ENCODE results near the gene PALD1. TPM values are rescaled to one million over a fixed set of nuclear protein-coding genes. Genes with fewer than 3 reads are reported as not detected.

Gene PALD1
- total RNA-seq, 2 experiments from 2014 or later, result 0.41 to 0.48 TPM

- CTCF ChIA-PET, result interaction anchor here (0.7 to 4.1 kb wide), 40 partner anchors 14 to 415 kb away, joined by 3 to 41 read pairs (median 4); partner anchors contain the start of gene NODAL
- DNase-seq, result peak; percentile 62
- H3K27ac Mint-ChIP-seq, result no peak overlapping the region
Measured at GRCh38 chr10:70461397-70462348, 16.9 kb upstream of the PALD1 start.

GRCh38 chr10:70462349-70462984 lies 16.1 kb upstream of the PALD1 start:
- H3K36me3 Mint-ChIP-seq, result no peaks in the 10 kb centered on the region
- CTCF ChIA-PET, result interaction anchor here (1.0 to 4.1 kb wide), 18 partner anchors 13 to 346 kb away, joined by 3 to 41 read pairs (median 6); no protein-coding TSS in a partner anchor
- H3K27ac Mint-ChIP-seq, result no peak overlapping the region
- intact Hi-C loops (cut with micrococcal nuclease), result loop anchor here (5.0 kb wide), 1 partner anchor 420 kb away; no protein-coding TSS in a partner anchor
- no peaks in the 10 kb centered on the region for H3K9me3 Mint-ChIP-seq
- POLR2A ChIA-PET, result no interaction called here
- peaks cover 2% of the 10 kb centered on the region for H3K4me1 Mint-ChIP-seq (ENCODE audit: low read depth)
- H3K4me3 Mint-ChIP-seq, result no peak overlapping the region
- peaks cover 27% of the 10 kb centered on the region for H3K27me3 Mint-ChIP-seq
- no peak for DNase-seq

More at GRCh38 chr10:70461397-70462348, 16.9 kb upstream of the PALD1 start:
- POLR2A ChIA-PET, result interaction anchor here (0.6 kb wide), 1 partner anchor 233 kb away, joined by 3 read pairs; no protein-coding TSS in a partner anchor
- Mint-ChIP-seq H3K9me3 (no peaks in the 10 kb centered on the region), H3K4me1 (ENCODE audit: low read depth) (peaks cover 2% of the 10 kb centered on the region), H3K36me3 (no peaks in the 10 kb centered on the region), H3K27me3 (peaks cover 28% of the 10 kb centered on the region), H3K4me3 (no peak overlapping the region)
- intact Hi-C loops (cut with micrococcal nuclease), result loop anchor here (1.0 to 5.0 kb wide), 3 partner anchors 79 to 421 kb away; no protein-coding TSS in a partner anchor

DNA sequence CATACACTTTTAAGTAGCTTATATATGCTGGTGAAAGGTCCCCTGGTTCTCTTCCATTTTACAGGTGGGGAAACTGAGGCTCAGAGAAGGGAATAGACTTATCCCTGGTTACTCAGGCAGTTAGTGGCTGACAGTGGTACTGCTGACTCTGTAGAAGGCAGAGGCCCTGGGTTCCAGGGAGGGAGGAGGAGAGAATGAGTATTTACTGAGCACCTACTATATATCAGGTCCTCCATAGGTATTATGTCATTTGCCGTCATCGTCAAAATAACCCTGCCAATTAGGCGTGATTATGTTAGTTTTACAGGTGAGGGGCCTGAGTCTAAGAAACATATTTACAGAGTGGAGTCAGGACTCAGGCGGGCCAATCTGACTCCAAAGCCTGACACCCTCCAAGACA lies 13.3 kb upstream of the PALD1 start:
- Mint-ChIP-seq H3K36me3 (no peaks in the 10 kb centered on the region), H3K4me3 (no peak overlapping the region), H3K9me3 (no peaks in the 10 kb centered on the region), H3K27ac (no peak overlapping the region), H3K4me1 (ENCODE audit: low read depth) (no peaks in the 10 kb centered on the region), H3K27me3 (peaks cover 10% of the 10 kb centered on the region)
- CTCF ChIA-PET, result no interaction called here
- intact Hi-C loops (cut with micrococcal nuclease), result no loop called here
- no peak for DNase-seq
- POLR2A ChIA-PET, result no interaction called here

GRCh38 chr10:70465832-70466231 lies 12.7 kb upstream of the PALD1 start:
- H3K27ac Mint-ChIP-seq, result no peak overlapping the region
- no peak for DNase-seq
- ChIA-PET CTCF (no interaction called here), POLR2A (no interaction called here)
- no peak overlapping the region for H3K4me3 Mint-ChIP-seq
- intact Hi-C loops (cut with micrococcal nuclease), result no loop called here
- H3K36me3 Mint-ChIP-seq, result no peaks in the 10 kb centered on the region
- H3K9me3 Mint-ChIP-seq, result no peaks in the 10 kb centered on the region
- H3K4me1 Mint-ChIP-seq (ENCODE audit: low read depth), result no peaks in the 10 kb centered on the region
- peaks cover 7% of the 10 kb centered on the region for H3K27me3 Mint-ChIP-seq

GRCh38 chr10:70466951-70467350 lies 11.6 kb upstream of the PALD1 start:
- Mint-ChIP-seq H3K4me1 (ENCODE audit: low read depth) (no peaks in the 10 kb centered on the region), H3K27me3 (peaks cover 3% of the 10 kb centered on the region), H3K9me3 (no peaks in the 10 kb centered on the region), H3K4me3 (no peak overlapping the region), H3K36me3 (no peaks in the 10 kb centered on the region), H3K27ac (no peak overlapping the region)
- ChIA-PET POLR2A (no interaction called here), CTCF (no interaction called here)
- intact Hi-C loops (cut with micrococcal nuclease), result no loop called here
- DNase-seq, result no peak

DNA sequence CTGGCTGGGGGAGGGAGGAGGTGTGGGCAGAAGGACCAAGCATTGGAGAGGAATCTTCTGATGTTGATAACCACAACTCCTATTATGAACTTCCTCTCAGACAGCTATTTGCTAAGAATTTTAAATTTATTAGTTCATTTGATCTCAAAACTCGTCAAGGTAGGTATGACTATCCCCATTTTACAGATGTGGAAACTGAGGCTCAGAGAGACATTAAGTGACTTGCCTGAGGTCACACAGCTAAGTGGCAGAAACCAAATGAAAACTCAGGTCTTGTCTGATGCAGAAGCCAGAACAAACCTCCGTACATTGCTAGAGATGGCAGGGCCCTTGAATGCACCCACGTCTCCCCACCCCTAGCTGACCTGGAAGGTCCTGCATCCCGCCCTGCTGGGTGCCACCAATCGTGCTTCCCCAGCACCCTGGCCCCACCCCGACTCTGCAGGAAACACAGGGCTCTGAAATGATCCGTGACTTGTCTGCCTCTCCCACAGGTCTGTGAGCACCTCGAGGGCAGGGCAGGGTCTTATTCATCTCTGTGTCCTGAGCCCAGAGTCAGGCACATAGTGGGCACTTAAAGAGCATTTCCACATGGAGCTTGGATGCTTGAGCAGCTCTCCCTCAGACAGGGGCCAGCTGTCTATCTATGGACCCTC lies 5.6 kb upstream of the PALD1 start:
- Mint-ChIP-seq H3K36me3 (no peaks in the 10 kb centered on the region), H3K27ac (no peak overlapping the region), H3K4me1 (ENCODE audit: low read depth) (peaks cover 12% of the 10 kb centered on the region), H3K4me3 (no peak overlapping the region), H3K27me3 (peaks cover 11% of the 10 kb centered on the region), H3K9me3 (no peaks in the 10 kb centered on the region)
- intact Hi-C loops (cut with micrococcal nuclease), result no loop called here
- CTCF ChIA-PET, result no interaction called here
- no peak for DNase-seq
- POLR2A ChIA-PET, result no interaction called here

DNA sequence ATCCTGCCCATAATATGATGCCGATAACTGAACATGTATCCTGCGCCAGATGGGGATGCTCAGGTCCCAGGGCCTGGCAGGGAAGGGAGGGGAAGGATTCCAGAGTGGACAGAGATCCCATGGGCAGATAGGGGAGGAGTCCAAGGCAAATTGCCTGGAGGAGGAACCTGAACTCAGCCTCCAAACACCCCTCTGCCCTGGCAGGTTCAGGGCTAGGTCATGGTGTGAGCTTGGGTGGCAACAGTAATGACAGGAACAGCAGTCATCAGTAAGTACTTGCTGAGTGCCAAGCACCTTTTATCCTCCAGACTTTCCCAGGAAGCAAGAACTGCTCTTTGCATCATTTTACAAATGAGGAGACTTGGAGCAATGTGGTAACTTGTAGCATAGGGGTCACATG lies 3.8 kb upstream of the PALD1 start:
- CTCF ChIA-PET, result interaction anchor here (1.1 to 4.8 kb wide), 2 partner anchors 13 to 20 kb away, joined by 3 to 23 read pairs; no protein-coding TSS in a partner anchor

GRCh38 chr10:70475661-70476060 lies 2.9 kb upstream of the PALD1 start:
- Mint-ChIP-seq H3K27ac (peak overlapping the region; percentile 24), H3K9me3 (no peaks in the 10 kb centered on the region), H3K36me3 (no peaks in the 10 kb centered on the region), H3K27me3 (peaks cover 10% of the 10 kb centered on the region), H3K4me1 (ENCODE audit: low read depth) (peaks cover 30% of the 10 kb centered on the region), H3K4me3 (no peak overlapping the region)
- ChIA-PET POLR2A (no interaction called here), CTCF (interaction anchor here (1.1 to 4.8 kb wide), 2 partner anchors 14 to 19 kb away, joined by 3 to 23 read pairs; no protein-coding TSS in a partner anchor)
- DNase-seq, result no peak
- intact Hi-C loops (cut with micrococcal nuclease), result loop anchor here (5.0 kb wide), 2 partner anchors 73 to 342 kb away; partner anchors contain the start of genes EIF4EBP2 and SGPL1

More for the DNA sequence above, 3.8 kb upstream of the PALD1 start:
- no peak overlapping the region for H3K4me3 Mint-ChIP-seq
- no peak for DNase-seq
- POLR2A ChIA-PET, result no interaction called here
- peaks cover 21% of the 10 kb centered on the region for H3K4me1 Mint-ChIP-seq (ENCODE audit: low read depth)
- peaks cover 8% of the 10 kb centered on the region for H3K27me3 Mint-ChIP-seq
- H3K36me3 Mint-ChIP-seq, result no peaks in the 10 kb centered on the region
- intact Hi-C loops (cut with micrococcal nuclease), result loop anchor here (5.0 kb wide), 2 partner anchors 72 to 343 kb away; partner anchors contain the start of genes EIF4EBP2 and SGPL1
- no peaks in the 10 kb centered on the region for H3K9me3 Mint-ChIP-seq
- no peak overlapping the region for H3K27ac Mint-ChIP-seq

GRCh38 chr10:70476249-70477035 lies 2.1 kb upstream of the PALD1 start:
- Mint-ChIP-seq H3K27ac (no peak overlapping the region), H3K36me3 (no peaks in the 10 kb centered on the region), H3K4me1 (ENCODE audit: low read depth) (peaks cover 32% of the 10 kb centered on the region), H3K4me3 (no peak overlapping the region), H3K27me3 (peaks cover 10% of the 10 kb centered on the region), H3K9me3 (no peaks in the 10 kb centered on the region)
- DNase-seq, result no peak
- intact Hi-C loops (cut with micrococcal nuclease), result loop anchor here (5.0 kb wide), 2 partner anchors 74 to 341 kb away; partner anchors contain the start of genes EIF4EBP2 and SGPL1
- CTCF ChIA-PET, result interaction anchor here (1.2 to 4.8 kb wide), 2 partner anchors 15 to 74 kb away, joined by 3 to 23 read pairs; no protein-coding TSS in a partner anchor
- POLR2A ChIA-PET, result interaction anchor here (0.6 kb wide), 1 partner anchor 112 kb away, joined by 5 read pairs; no protein-coding TSS in a partner anchor

DNA sequence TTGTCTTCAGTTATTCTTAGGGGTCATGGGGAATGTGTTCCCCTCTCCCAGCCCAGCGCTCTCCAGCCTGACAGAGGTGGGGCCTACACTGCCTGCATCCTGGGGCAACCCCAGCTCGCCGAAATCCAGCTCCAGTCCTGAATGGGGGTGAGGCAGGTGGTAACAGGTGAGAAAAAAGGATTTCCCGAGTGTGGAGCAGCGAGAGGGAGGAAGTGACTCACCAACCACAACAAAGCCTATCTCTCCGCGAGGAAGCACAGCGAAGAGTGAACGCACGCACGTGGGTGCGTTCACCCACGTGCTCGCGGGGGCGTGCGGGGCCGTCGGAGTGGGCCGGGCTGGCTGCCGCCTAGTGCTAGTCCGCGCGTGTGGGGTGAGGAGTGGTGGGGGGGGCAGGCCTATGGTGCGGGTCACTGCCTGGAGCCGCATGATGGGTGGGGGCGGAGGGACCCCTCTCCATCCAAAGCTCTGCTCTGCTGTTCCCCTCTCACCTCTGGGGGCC lies 855 bp upstream of the PALD1 start:
- Mint-ChIP-seq H3K9me3 (no peaks in the 10 kb centered on the region), H3K4me3 (peak overlapping the region; percentile 65), H3K36me3 (no peaks in the 10 kb centered on the region), H3K4me1 (ENCODE audit: low read depth) (peaks cover 32% of the 10 kb centered on the region), H3K27ac (peak overlapping the region; percentile 55), H3K27me3 (peaks cover 10% of the 10 kb centered on the region)
- ChIA-PET CTCF (interaction anchor here (1.2 to 4.8 kb wide), 3 partner anchors 16 to 74 kb away, joined by 3 to 23 read pairs (median 3); no protein-coding TSS in a partner anchor), POLR2A (no interaction called here)
- peak; percentile 84 for DNase-seq
- intact Hi-C loops (cut with micrococcal nuclease), result loop anchor here (5.0 kb wide), 2 partner anchors 75 to 340 kb away; partner anchors contain the start of genes EIF4EBP2 and SGPL1
